IPS-NIHi11 (cell line): ENCODE results near the gene TP53I13.

Source experiments
- DNase-seq: peaks from one replicate; pipeline ENCODE4 v3.0.0; 2012; ENCODE audit warnings: mixed read lengths, low spot score

Gene TP53I13

DNA sequence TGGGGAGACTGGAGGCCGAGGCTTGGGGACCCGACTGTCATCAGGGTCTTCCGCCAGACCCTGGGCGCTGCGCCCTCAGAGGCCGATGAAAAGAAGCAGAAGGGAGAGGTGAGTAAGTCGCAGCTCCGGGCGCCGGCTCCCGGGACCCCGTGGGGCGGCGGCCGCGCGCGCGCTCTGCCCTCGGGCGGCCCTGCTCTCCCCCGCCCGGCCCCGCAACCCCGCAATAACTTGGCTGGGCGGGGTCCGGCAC, 1.3 kb upstream of the TP53I13 start:
- DNase-seq: peak; percentile 42

DNA sequence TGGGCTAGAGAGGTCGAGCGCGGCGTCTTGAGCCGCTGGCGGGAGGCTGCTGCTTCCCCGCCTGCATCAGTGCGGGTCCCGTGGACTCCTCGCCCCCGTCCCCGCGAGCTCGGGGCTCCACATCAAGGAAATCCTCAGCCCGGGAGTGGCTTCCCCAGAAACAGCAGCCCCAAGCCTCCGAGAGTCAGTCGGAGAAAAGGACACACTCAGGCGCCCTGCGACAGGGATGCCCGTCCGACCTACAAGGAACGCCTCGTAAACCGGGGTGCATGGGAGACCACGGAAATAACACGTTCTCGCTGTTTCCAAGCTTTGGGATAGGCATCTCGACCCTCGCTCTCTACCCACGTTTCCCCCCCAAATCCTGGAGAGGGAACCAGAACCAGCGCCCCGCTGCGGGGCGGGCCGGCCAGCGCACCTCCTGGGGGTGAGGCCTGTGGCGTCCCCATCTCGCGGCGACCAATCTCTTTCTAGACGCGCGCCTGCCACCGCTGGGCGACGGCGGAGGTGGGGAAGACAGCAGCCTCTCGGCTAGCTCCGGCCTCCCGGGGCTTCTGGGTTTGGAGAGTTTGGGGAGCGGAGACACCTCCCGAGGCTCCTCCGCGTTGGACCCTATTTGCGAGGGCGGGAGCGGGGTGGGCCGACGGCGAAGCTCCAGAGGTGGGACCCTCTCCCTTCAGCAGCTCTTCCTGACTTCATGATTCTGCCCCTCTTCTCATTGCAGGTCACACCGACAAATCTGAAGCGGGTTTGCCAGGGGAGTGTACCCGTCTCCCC, 759 bp upstream of the TP53I13 start:
- peak; percentile 78 for DNase-seq

DNA sequence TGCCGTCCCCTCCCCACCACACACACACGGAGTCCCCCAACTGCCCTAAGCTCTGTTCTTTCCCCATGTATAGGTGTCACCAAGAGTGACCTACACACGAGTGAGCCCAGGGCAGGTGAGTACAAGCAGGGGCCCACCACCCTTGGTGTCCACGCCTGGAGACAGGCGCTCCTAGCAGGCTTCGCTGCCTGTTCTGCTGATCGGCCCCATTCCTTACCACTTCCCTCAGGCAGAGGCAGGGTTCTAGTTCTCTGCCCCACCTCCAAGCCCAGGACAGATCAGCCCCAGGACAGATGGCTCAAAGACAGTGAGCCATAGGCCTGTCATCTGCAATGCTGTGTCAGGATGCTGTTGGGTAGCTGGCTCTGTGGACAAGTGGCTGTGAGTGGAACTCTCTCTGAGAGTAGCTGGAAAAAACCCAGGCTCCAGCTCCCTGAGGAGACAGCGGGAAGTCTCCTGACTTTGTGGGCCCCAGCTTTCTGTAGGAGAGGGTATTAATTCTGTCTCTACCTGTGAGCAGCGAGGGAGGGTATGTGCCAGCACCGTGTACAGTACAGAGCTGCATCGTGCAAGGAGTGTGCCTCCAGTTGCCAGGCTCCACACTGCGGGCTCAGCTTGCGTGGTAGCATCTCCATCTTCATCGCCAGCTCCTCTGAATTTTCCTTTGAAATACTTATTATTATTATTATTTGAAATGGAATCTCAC, 897 bp downstream of the TP53I13 start:
- no peak for DNase-seq

DNA sequence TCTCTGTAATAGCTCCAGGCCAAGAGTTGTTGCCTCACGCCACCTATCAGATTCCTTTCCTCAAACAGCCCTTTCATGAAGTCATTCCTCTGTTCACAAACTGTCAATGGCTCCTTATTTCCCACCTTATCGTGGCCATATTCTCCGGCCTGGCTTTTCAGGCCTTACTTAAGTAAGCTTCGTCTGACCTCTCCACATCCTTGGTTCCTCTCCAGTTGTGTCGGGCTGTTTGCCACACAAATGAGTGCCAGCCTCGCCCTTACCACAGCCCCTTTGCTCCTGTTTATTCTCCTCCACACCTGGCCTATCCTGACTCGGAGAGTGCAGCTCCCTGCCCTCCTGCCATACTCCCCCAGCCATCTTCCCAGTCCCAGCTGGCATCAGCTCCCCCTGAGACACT, 2.0 kb downstream of the TP53I13 start:
- no peak for DNase-seq

DNA sequence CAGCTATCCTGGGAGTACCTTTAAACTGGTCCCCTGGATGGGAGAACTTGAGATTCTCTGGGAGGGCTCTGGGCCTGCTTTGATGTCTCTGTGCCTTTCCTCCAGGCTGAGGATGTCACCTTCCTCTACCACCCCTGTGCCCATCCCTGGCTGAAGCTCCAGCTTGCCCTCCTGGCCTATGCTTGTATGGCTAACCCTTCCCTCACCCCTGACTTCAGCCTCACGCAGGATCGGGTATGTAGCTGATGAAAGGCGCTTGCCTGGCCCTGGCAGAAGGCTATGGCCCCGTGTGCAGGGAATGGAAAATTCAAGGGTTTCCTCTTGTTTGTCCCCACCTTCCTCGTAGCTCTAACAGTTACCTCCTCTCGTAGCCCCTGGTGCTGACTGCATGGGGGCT, 3.0 kb downstream of the TP53I13 start:
- no peak for DNase-seq

DNA sequence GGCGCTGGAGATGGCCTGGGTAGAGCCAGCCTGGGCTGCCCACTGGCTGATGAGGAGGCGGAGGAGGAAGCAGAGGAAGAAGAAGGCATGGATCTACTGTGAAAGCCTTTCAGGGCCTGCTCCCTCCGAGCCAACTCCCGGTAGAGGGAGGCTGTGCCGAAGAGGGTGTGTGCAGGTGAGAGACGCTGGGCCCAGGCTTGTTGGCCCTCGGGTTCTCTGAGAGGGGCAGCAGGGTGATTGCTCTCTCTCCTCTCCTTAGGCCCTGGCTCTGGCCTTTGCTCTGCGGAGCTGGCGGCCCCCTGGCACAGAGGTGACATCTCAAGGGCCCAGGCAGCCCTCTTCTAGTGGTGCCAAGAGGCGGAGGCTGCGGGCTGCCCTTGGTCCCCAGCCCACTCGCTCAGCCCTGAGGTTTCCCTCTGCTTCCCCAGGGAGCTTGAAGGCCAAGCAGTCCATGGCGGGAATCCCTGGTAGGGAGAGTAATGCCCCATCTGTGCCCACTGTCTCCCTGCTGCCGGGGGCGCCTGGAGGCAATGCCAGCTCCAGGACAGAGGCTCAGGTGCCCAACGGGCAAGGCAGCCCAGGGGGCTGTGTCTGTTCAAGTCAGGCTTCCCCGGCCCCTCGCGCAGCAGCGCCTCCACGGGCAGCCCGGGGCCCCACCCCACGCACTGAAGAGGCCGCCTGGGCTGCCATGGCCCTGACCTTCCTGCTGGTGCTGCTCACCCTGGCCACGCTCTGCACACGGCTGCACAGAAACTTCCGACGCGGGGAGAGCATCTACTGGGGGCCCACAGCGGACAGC, 3.6 kb downstream of the TP53I13 start:
- no peak for DNase-seq

DNA sequence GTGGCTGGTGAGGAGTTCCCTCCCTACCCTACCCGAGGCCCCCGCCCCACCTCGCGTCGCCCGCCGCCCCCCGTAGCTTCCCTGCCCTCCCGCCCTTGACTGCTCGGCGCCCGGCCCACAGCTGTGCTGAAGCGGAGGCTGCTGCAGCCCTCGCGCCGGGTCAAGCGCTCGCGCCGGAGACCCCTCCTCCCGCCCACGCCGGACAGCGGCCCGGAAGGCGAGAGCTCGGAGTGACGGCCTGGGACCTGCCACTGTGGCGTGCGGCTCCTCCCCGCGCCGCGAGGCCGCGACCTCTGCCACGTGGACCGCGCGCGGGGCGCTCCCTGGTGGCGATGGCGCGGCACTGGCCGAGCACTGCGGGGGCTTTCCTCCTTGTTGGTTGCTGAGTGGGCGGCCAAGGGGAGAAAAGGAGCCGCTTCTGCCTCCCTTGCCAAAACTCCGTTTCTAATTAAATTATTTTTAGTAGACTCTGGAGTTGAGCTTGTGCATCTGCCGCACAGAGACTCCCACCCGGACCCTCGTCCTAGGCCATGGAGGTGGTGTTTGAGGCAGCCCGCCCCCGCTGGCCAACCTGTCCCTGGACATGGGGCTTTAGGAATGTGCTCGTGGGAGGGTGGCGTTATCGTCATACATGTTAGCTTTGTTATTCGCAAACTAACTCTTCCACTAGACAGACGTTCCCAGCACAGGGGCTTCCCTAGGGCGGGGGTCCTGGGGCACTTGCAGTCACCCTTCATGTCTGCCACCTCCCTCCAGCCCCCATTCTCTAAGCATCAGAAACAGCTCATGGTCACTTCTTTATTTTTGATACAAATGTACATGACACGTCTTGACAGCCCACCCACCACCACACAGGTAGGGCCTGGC, 4.4 kb downstream of the TP53I13 start:
- peak; percentile 65 for DNase-seq

DNA sequence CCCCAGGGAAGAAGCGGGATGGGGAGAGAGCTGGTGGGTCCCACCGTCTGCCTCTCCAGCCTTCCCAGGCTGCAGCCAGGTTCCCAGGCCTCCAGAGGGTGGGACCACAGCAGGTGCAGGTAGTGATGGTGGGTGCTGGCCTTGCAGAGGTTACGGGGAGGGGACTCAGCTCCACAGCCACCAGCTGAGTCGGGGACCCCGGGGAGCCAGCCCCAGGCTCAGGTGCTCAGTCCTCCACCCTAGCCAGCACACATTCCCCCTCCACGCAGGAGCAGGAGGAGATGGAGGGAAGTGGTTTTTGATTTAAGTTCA, 5.0 kb downstream of the TP53I13 start:
- DNase-seq: no peak

DNA sequence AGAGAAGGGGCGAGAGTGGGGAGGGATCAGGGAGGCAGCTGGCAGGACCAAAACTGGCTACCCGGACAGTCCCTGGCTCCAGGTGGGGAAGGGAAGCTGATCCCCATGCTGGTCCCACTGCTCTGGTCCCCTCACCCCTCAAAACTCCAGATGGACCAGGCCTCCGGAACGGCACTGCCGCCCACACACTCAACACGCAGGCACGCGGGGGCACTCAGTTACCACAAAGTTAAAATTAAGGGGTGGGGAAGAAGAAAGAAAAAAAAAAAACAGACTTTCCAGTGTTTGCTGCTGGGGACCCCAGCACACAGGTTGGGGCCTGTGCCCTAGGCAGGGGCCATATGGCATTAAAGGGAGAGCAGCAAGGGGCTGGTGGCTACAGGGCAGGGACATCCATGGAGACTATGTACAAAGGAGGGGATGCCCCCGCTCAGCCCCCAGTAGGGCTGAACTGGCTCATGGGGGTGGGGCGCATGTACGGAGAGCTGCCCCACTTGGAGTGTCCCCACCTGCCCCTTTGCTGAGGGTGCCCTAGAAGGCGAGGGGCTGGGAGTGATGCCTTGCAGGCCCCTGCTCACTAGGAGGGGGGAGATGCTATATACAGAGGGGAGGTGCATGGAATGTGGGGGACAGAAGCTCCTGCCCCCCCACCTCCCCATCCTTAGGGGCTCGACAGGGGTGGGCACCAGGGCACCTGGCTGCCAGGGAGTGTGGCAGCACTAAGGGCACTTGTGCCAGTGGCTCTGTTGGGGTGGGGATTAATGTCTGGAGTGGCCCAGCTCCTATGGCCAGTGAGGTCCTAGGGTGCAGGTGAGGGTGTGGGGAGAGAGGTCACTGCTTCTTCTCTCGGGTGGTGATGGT, 5.6 kb downstream of the TP53I13 start:
- no peak for DNase-seq

DNA sequence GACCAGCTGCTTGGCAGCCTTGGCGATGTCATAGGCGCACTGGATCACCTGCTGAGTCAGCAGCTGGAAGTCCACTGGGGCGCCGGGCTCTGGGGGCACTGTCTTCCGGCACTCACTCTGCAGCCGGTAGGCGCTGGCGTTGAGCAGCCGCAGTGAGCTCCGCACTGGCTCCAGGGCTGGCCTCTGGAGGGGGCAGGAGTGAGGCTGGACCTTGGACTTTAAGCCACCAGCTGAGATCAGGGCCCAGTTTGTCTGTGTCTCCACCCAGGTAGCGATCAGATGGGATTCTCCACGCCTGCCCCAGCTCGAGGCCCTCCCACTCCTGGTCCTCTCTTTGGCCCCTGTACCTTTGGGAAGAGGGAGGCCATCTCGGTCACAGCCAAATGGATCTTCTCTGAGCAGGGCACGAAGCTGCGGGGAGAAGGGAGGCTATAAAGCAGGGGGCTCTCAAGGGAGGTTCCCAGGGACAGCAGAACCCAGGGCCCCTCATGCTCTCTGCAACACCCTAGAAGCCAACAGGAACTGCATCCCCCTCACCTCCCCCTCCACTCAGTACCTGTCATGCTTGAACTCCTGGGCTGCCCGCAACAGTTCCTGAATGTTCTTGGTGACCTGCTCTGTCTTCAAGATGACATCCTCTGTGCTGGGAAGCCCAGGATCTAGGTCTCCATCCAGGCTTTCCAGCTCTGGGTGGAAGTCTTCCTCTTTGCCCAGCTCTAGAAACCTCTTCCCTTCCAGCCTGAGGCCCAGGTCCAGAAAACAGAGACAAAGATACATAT, 6.4 kb downstream of the TP53I13 start:
- DNase-seq: no peak

DNA sequence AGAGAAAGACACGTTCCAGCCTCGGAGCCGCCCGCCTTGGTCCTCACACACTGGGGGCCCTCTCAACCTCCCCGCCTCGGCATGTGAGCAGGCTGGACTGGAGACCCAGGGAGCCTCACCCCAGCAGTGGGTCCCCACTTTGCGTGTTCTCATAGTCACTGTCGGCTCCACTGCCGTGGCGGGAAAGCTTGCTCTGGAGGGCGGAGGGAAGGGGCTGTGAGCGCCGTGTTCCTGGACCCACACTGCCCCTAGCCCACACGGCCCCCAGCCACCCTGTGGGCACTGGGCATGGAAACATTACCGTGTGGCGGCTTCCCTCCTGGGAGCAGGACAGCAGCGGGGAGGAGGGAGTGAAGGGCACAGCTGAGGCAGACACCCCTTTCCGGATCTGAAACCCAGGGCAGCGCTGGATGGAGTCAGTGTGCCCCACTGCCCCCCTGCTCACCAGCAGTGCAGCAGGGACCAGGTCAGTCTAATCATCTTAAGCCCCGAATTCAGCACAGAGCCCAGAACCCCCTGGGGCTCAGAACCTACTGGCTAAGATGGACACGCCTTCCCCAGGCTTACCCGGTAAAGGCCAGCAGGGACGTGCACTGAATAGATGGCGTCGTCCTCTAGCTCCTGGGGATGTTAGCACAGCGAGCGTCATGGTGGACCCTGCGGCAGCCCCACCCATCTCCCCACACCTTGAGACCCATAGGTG, 7.2 kb downstream of the TP53I13 start:
- DNase-seq: no peak

DNA sequence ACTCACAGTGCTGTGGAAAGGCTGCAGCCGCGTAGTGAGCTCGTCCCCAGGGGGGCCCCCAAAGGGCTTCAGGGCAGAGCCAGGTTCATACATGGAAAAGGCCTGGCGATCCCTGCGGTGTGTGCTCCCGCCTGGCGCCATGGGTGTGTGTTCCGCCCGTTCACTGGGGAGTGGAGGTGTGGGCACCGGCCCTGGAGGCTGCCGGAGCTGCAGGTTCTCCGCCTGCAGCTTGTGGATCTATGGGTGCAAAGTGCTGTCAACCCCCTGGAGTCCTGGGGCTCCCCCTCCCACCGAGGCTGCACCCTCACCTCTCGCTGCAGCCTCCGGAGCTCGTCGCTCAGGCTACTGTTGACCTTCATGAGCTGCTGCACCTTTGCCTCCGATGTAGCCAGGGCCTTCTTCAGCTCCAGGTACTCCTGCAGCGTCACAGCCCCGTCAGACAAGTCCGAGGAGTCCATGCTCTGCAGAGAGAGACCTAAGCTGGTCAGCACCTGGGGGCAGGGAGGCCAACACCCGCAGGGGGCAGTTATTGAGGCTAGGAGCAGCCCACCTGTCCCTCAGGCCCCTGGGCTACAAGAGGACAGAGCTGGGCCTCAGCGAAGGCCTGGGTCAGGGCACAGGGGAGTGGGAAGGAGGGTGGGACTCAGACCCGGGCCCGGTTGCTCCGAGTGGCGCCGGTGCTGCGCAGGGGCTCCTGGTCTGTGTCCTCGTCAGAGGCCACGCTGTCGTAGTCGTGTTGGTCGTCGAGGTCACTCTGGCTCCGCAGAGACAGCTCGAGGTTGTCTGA, 7.9 kb downstream of the TP53I13 start:
- no peak for DNase-seq

DNA sequence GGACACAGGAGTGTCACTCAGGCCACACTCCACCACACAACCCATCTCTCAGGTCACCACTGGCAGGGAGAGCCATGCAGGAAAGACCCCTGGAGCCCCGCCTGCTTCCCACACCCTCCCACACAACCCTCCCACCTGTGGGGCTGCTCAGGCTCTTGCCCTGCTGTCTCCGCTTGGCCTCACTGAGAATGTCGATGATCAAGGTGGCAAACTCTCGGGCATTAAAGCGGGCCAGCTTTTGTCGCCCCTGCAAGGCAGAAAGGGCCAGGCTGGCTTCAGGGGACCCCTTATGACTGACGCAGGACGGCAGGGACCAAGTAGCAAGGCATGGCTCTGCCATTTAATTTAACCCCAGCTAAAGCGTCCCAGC, 8.5 kb downstream of the TP53I13 start:
- DNase-seq: no peak

DNA sequence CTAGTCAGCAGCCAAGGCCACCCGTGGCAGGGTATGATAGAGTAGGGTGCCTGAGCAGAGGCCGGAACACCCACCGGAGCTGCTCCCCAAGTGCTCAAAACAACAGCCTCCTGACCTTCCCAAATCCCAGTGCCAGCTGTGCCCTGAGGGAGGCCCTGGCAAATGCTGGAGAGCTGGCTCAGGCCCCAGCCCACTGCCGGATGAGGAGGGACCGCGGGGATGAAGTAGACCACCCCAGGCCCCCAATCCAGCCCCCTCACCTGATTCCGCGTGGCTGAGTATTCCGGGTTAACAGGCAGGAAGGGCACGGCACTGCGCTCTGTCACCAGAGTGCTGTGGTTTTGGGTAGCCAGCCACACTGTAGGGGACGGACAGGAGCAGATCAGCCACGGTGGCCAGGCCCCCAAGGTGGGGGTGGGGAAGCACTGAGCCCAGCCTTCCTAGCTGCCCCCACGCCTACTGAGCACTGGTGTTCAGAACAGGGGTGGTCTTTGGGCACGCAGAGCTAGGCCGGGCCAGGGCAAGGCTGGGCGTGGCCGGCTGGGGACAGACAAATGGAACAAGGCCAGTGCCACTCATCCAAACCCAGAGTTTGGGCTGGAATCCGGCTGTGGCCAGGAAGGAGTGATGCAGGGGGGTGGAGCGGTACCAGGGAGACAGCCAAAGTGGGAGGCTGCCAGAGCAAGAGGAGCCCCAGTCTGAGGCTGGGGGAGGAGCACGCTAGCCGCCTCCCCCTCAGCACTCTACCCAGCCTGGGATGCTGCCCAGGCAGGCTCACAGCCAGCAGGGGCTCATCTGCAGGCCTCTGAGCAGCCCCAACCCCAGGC, 9.1 kb downstream of the TP53I13 start:
- DNase-seq: no peak

DNA sequence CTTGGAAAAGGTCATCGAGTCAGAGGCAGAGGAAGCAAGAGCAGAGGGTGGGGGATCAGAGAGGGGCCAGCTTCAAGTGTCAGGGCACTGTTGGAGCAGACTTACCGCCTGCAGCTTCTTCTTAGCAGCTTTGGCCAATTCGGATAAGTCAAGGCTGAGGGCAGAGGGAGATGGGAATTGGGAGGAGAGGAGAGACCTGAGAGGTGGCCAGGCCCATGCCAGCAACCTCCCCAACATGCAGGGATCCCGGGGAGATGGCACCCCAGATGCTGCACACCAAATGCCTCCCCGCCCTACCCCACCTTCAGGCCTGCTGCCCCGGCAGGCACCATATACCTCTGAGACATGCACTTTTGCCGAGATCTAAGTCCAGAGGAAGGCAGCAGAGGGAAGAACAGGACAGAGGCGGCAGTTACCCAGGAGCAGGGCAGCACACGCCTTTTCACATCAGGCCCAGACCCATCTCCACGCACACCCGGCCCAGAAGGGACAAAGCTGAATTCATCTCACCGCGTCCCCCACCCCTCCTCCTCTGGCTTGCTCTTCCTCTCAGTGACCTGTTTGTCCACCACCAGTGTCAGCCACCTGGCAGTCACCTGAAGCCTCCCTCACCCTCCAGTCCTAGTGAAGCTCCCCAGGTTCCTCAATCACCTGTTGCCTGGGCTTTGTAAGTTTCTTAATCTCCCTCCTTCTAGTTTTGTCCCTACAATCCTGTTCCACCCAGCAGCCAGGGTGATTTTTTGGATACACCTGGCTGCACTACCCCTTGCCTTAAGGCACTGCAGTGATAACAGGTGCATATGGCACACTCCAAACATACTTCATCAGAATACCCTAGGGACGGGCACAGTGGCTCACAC, 10.4 kb downstream of the TP53I13 start:
- DNase-seq: no peak

DNA sequence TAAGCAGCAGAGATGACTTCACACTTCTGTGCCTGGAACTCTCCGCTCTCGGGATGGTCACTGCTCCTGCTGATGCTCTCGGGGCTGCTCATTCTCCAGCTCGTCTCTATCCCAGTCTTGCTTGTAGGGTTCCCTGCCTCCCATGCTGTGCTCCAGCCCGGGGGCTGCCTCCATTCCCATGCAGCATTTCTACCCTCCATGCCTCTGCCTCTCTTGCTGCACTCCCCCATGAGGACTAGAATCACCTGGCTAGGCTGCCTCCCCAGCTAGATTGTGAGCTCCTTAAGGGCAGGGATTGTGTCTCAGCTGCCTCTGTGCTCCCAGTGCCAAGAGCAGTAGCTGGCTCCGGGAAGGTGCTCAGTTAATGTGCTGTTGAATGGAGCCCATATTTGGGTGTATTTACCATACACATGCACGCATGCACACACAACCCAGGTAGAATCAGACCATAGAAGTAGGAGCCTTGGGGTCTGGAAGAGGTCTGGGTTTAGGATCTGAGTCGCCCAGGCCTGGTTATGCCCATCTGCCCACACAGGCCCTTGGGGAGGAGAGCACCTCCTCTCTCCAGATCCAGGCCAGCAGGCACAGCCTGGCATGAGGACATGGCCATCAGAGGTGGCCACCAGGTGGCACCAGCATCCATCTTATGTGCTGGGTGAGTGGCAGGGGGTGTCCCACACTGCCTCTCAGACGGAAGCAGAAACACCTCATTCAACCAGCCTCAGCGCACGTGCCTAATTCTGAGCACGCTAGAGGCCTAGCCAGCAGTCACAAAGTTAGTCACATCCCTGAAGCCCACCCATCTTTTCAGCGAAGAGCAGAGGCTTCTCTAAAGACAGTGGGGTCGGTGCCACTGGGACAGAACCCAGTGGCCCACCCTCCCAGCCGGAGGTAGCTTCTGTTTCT, 11.6 kb downstream of the TP53I13 start:
- DNase-seq: peak; percentile 90
